ENCODE data around the gene HIVEP3.
A peak's percentile ranks its signal among the peaks of the same experiment; 100 is the strongest.

HIVEP3 gene

GRCh38 chr1:41779360-41779759 lies 139.4 kb downstream of the HIVEP3 start:
- no peak overlapping the region for H3K4me3 ChIP-seq (ENCODE audit: control insufficient read depth in 1 of 7, extremely low read depth in 1 of 7, insufficient read depth in 4 of 7, low read depth in 2 of 7, low read length in 6 of 7)
- H3K27me3 ChIP-seq (replicated peaks in 2 of 5; ENCODE audit: control insufficient read depth in 4 of 5, insufficient read depth in 5 of 5, low read length in 4 of 5): no peaks in the 10 kb centered on the region
- no peak overlapping the region for H3K27ac ChIP-seq (ENCODE audit: insufficient read depth in 1 of 2, low read depth in 1 of 2, low read length in 2 of 2, poor library complexity in 1 of 2, severe bottlenecking in 2 of 2)
- DNase-seq: peak in 1 of 3 donors; percentile 41
- POLR2A ChIA-PET: no interaction called here
- WGBS (ENCODE audit: insufficient coverage): 91% methylated on average over 4 of the region's 6 CpGs
- CTCF ChIA-PET: interaction anchor here (1.3 to 3.4 kb wide), 3 partner anchors 9 to 206 kb away, joined by 3 to 11 read pairs (median 10); no protein-coding TSS in a partner anchor
- H3K4me1 ChIP-seq (ENCODE audit: control extremely low read depth in 1 of 4, control insufficient read depth in 4 of 4, insufficient read depth in 4 of 4, low read length in 3 of 4): peaks cover 0 to 28% (median 11%) of the 10 kb centered on the region in 4 experiments
- H3K9me3 ChIP-seq (ENCODE audit: control extremely low read depth in 1 of 5, control insufficient read depth in 4 of 5, insufficient read depth in 2 of 5, low read depth in 1 of 5, low read length in 4 of 5): no peaks in the 10 kb centered on the region
- no peaks in the 10 kb centered on the region for H3K36me3 ChIP-seq (ENCODE audit: control insufficient read depth in 4 of 4, insufficient read depth in 4 of 4, low read length in 3 of 4)

DNA sequence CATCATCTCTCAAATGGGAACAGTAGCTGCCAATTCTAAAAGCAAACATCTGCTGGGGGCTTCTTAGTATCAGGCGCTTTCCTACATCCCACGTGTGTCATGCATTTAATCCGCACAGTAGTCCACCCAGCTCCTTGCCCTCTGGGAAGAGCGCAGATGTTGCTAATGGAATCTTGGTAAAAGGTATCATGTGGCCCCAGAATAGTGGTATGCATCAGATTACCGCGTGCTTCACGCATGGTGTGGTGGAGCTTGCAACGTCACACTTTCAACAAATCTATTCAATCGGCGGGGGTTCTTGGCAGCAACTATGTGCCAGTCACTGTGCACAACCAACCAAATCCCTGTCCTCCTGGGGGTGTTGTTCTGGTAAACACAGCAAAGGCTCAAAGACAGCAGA lies 141.0 kb downstream of the HIVEP3 start:
- 100% methylated on average over 10 of the region's 10 CpGs for WGBS (ENCODE audit: insufficient coverage)
- Histone ChIP-seq H3K36me3 (ENCODE audit: control insufficient read depth in 4 of 4, insufficient read depth in 4 of 4, low read length in 3 of 4) (no peaks in the 10 kb centered on the region), H3K27me3 (replicated peaks in 2 of 5; ENCODE audit: control insufficient read depth in 4 of 5, insufficient read depth in 5 of 5, low read length in 4 of 5) (no peaks in the 10 kb centered on the region), H3K4me3 (ENCODE audit: control insufficient read depth in 1 of 7, extremely low read depth in 1 of 7, insufficient read depth in 4 of 7, low read depth in 2 of 7, low read length in 6 of 7) (no peak overlapping the region), H3K27ac (ENCODE audit: insufficient read depth in 1 of 2, low read depth in 1 of 2, low read length in 2 of 2, poor library complexity in 1 of 2, severe bottlenecking in 2 of 2) (no peak overlapping the region), H3K4me1 (ENCODE audit: control extremely low read depth in 1 of 4, control insufficient read depth in 4 of 4, insufficient read depth in 4 of 4, low read length in 3 of 4) (peaks cover 0 to 21% (median 3%) of the 10 kb centered on the region in 4 experiments), H3K9me3 (ENCODE audit: control extremely low read depth in 1 of 5, control insufficient read depth in 4 of 5, insufficient read depth in 2 of 5, low read depth in 1 of 5, low read length in 4 of 5) (no peaks in the 10 kb centered on the region)
- CTCF ChIA-PET: interaction anchor here (1.1 to 2.9 kb wide), 5 partner anchors 10 to 203 kb away, joined by 3 to 10 read pairs (median 6); no protein-coding TSS in a partner anchor
- DNase-seq: no peak
- POLR2A ChIA-PET: no interaction called here

DNA sequence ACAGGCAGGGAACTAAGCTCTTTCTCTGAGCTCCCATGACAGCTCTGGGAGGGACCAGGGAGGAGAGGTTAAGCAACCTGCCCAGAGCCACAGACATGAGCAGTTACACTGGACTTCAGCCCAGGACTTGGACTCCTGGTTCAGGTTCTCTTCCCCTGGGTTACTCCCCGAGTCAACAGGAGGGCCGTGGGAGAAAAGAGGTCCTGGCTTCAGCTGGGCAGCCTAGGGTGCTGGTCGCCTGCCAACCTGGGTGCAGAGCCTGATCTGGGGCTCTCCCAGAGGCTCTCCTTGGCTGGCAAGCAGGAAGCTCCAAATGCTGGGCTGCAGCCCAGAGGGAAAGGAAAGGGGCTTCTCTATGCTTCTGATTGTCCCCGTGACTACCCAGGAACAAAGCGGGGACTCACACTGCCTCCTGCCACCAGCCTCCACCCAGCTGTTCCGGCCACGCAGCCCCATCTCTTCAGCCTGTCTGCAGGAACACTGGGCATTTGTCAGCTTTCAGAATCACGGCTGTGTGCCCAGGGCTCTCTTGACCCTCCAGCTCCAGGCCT lies 141.8 kb downstream of the HIVEP3 start:
- peaks cover 0 to 24% (median 8%) of the 10 kb centered on the region in 4 experiments for H3K4me1 ChIP-seq (ENCODE audit: control extremely low read depth in 1 of 4, control insufficient read depth in 4 of 4, insufficient read depth in 4 of 4, low read length in 3 of 4)
- CTCF ChIA-PET: interaction anchor here (1.0 to 2.9 kb wide), 6 partner anchors 9 to 203 kb away, joined by 3 to 10 read pairs (median 4); no protein-coding TSS in a partner anchor
- no peaks in the 10 kb centered on the region for H3K9me3 ChIP-seq (ENCODE audit: control extremely low read depth in 1 of 5, control insufficient read depth in 4 of 5, insufficient read depth in 2 of 5, low read depth in 1 of 5, low read length in 4 of 5)
- H3K27ac ChIP-seq (ENCODE audit: insufficient read depth in 1 of 2, low read depth in 1 of 2, low read length in 2 of 2, poor library complexity in 1 of 2, severe bottlenecking in 2 of 2): no peak overlapping the region
- no peaks in the 10 kb centered on the region for H3K36me3 ChIP-seq (ENCODE audit: control insufficient read depth in 4 of 4, insufficient read depth in 4 of 4, low read length in 3 of 4)
- POLR2A ChIA-PET: no interaction called here
- no peak overlapping the region for H3K4me3 ChIP-seq (ENCODE audit: control insufficient read depth in 1 of 7, extremely low read depth in 1 of 7, insufficient read depth in 4 of 7, low read depth in 2 of 7, low read length in 6 of 7)
- H3K27me3 ChIP-seq (replicated peaks in 2 of 5; ENCODE audit: control insufficient read depth in 4 of 5, insufficient read depth in 5 of 5, low read length in 4 of 5): no peaks in the 10 kb centered on the region
- WGBS (ENCODE audit: insufficient coverage): 93% methylated on average over 4 of the region's 8 CpGs
- DNase-seq: no peak

DNA sequence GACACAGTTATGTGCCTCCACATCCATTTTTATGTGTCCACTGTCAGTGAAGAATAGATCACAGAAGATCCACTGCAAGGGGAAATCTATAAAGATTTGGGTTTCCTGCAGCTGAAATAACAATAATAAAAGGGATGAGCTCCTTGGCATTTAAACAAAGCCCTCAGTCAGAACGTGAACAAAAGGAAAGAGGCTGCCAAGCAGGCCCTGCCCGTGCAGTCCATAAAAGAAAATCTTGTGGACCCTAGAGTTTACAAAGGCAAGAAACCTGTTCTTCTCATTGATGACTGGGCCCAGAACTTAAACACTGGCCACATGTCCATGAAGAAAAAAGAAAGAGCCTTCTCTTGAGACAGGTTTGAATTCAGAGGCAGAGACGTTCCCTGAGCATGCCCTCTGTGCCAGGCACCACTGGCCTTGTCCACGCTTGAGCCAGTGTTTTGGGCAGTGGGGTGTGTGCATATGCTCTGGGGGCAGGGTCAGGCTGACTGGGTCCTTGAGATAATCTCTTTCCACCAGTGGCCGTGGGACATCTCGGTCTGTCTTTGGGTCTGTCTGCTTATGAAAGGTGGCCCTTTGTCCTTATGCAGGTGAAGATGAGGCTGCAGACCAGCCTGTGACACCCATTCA lies 142.7 kb downstream of the HIVEP3 start:
- ChIA-PET CTCF (interaction anchor here (1.0 to 2.1 kb wide), 3 partner anchors 8 to 15 kb away, joined by 3 to 4 read pairs (median 3); no protein-coding TSS in a partner anchor), POLR2A (no interaction called here)
- Histone ChIP-seq H3K27me3 (replicated peaks in 2 of 5; ENCODE audit: control insufficient read depth in 4 of 5, insufficient read depth in 5 of 5, low read length in 4 of 5) (no peaks in the 10 kb centered on the region), H3K9me3 (ENCODE audit: control extremely low read depth in 1 of 5, control insufficient read depth in 4 of 5, insufficient read depth in 2 of 5, low read depth in 1 of 5, low read length in 4 of 5) (no peaks in the 10 kb centered on the region), H3K27ac (ENCODE audit: insufficient read depth in 1 of 2, low read depth in 1 of 2, low read length in 2 of 2, poor library complexity in 1 of 2, severe bottlenecking in 2 of 2) (no peak overlapping the region), H3K36me3 (ENCODE audit: control insufficient read depth in 4 of 4, insufficient read depth in 4 of 4, low read length in 3 of 4) (no peaks in the 10 kb centered on the region), H3K4me1 (ENCODE audit: control extremely low read depth in 1 of 4, control insufficient read depth in 4 of 4, insufficient read depth in 4 of 4, low read length in 3 of 4) (peaks cover 0 to 29% (median 17%) of the 10 kb centered on the region in 4 experiments), H3K4me3 (ENCODE audit: control insufficient read depth in 1 of 7, extremely low read depth in 1 of 7, insufficient read depth in 4 of 7, low read depth in 2 of 7, low read length in 6 of 7) (no peak overlapping the region)
- WGBS (ENCODE audit: insufficient coverage): 90% methylated on average over 6 of the region's 6 CpGs
- no peak for DNase-seq

DNA sequence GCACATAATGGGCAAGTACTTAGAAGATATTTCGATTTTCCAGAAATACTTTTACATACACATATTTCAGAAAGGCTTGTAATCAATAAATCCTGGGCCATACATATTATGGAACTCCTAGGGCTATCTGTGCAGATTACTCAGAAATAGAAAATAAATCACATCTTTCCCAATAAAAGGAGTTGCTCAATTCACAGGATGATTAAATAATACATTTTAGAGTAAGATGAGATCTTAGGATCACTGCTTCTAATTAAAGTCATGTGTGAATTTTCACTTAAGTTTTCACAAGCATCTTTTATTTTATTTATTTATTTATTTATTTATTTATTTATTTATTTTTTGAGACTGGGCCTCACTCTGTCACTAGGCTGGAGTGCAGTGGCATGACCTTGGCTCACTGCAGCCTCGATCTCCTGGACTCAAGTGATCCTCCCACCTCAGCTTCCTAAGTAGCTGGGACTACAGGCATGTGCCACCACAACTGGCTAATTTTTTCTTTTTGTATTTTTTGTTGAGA lies 144.2 kb downstream of the HIVEP3 start:
- DNase-seq: no peak
- Histone ChIP-seq H3K27ac (ENCODE audit: insufficient read depth in 1 of 2, low read depth in 1 of 2, low read length in 2 of 2, poor library complexity in 1 of 2, severe bottlenecking in 2 of 2) (no peak overlapping the region), H3K9me3 (ENCODE audit: control extremely low read depth in 1 of 5, control insufficient read depth in 4 of 5, insufficient read depth in 2 of 5, low read depth in 1 of 5, low read length in 4 of 5) (no peaks in the 10 kb centered on the region), H3K36me3 (ENCODE audit: control insufficient read depth in 4 of 4, insufficient read depth in 4 of 4, low read length in 3 of 4) (no peaks in the 10 kb centered on the region), H3K4me3 (ENCODE audit: control insufficient read depth in 1 of 7, extremely low read depth in 1 of 7, insufficient read depth in 4 of 7, low read depth in 2 of 7, low read length in 6 of 7) (no peak overlapping the region), H3K4me1 (ENCODE audit: control extremely low read depth in 1 of 4, control insufficient read depth in 4 of 4, insufficient read depth in 4 of 4, low read length in 3 of 4) (peaks cover 0 to 41% (median 28%) of the 10 kb centered on the region in 4 experiments), H3K27me3 (replicated peaks in 2 of 5; ENCODE audit: control insufficient read depth in 4 of 5, insufficient read depth in 5 of 5, low read length in 4 of 5) (no peaks in the 10 kb centered on the region)
- WGBS (ENCODE audit: insufficient coverage): no CpG with 5 or more reads among the region's 2 CpGs
- POLR2A ChIA-PET: no interaction called here
- CTCF ChIA-PET: interaction anchor here (2.1 kb wide), 1 partner anchor 10 kb away, joined by 4 read pairs; no protein-coding TSS in a partner anchor

- Histone ChIP-seq H3K9me3 (ENCODE audit: control extremely low read depth in 1 of 5, control insufficient read depth in 4 of 5, insufficient read depth in 2 of 5, low read depth in 1 of 5, low read length in 4 of 5) (no peaks in the 10 kb centered on the region), H3K4me1 (ENCODE audit: control extremely low read depth in 1 of 4, control insufficient read depth in 4 of 4, insufficient read depth in 4 of 4, low read length in 3 of 4) (peaks cover 6 to 48% (median 34%) of the 10 kb centered on the region in 4 experiments), H3K36me3 (ENCODE audit: control insufficient read depth in 4 of 4, insufficient read depth in 4 of 4, low read length in 3 of 4) (no peaks in the 10 kb centered on the region), H3K27ac (ENCODE audit: insufficient read depth in 1 of 2, low read depth in 1 of 2, low read length in 2 of 2, poor library complexity in 1 of 2, severe bottlenecking in 2 of 2) (no peak overlapping the region), H3K4me3 (ENCODE audit: control insufficient read depth in 1 of 7, extremely low read depth in 1 of 7, insufficient read depth in 4 of 7, low read depth in 2 of 7, low read length in 6 of 7) (no peak overlapping the region), H3K27me3 (replicated peaks in 2 of 5; ENCODE audit: control insufficient read depth in 4 of 5, insufficient read depth in 5 of 5, low read length in 4 of 5) (no peaks in the 10 kb centered on the region)
- ChIA-PET POLR2A (no interaction called here), CTCF (interaction anchor here (2.1 kb wide), 1 partner anchor 11 kb away, joined by 4 read pairs; no protein-coding TSS in a partner anchor)
- no CpG with 5 or more reads among the region's 3 CpGs for WGBS (ENCODE audit: insufficient coverage)
- DNase-seq: no peak
Observed at GRCh38 chr1:41773842-41774241, 144.9 kb downstream of the HIVEP3 start.

GRCh38 chr1:41773144-41773591 lies 145.6 kb downstream of the HIVEP3 start:
- Histone ChIP-seq H3K4me3 (ENCODE audit: control insufficient read depth in 1 of 7, extremely low read depth in 1 of 7, insufficient read depth in 4 of 7, low read depth in 2 of 7, low read length in 6 of 7) (no peak overlapping the region), H3K9me3 (ENCODE audit: control extremely low read depth in 1 of 5, control insufficient read depth in 4 of 5, insufficient read depth in 2 of 5, low read depth in 1 of 5, low read length in 4 of 5) (no peaks in the 10 kb centered on the region), H3K27ac (ENCODE audit: insufficient read depth in 1 of 2, low read depth in 1 of 2, low read length in 2 of 2, poor library complexity in 1 of 2, severe bottlenecking in 2 of 2) (no peak overlapping the region), H3K4me1 (ENCODE audit: control extremely low read depth in 1 of 4, control insufficient read depth in 4 of 4, insufficient read depth in 4 of 4, low read length in 3 of 4) (peaks cover 13 to 55% (median 41%) of the 10 kb centered on the region in 4 experiments), H3K27me3 (replicated peaks in 2 of 5; ENCODE audit: control insufficient read depth in 4 of 5, insufficient read depth in 5 of 5, low read length in 4 of 5) (no peaks in the 10 kb centered on the region), H3K36me3 (ENCODE audit: control insufficient read depth in 4 of 4, insufficient read depth in 4 of 4, low read length in 3 of 4) (no peaks in the 10 kb centered on the region)
- POLR2A ChIA-PET: no interaction called here
- DNase-seq: no peak
- WGBS (ENCODE audit: insufficient coverage): 100% methylated on average over 5 of the region's 5 CpGs
- CTCF ChIA-PET: no interaction called here

All from common myeloid progenitor, CD34-positive (primary cell).